NB4 (cell line): ENCODE data around the gene ADCY2.

Experiments used
- DNase-seq: peaks from one replicate; pipeline ENCODE4 v3.0.0; 2010; ENCODE audit warnings: low read depth
- H3K4me3 ChIP-seq: one replicate; pipeline ENCODE4 v1.5.1; 2011; ENCODE audit warnings: mild to moderate bottlenecking, low read depth, low read length, moderate library complexity
- MYC ChIP-seq: IDR thresholded peaks from 2 replicates; pipeline ENCODE4 v1.6.1; 2011; ENCODE audit warnings: low read depth, low read length
- POLR2A ChIP-seq: IDR thresholded peaks from 2 replicates; pipeline ENCODE4 v1.6.1; 2011; ENCODE audit warnings: mild to moderate bottlenecking; ENCODE audit not compliant: insufficient read length; ENCODE audit errors: extremely low read depth
- TF ChIP-seq, protein P1 (sequence below): IDR thresholded peaks from one replicate; pipeline ENCODE4 v1.5.1; 2012; ENCODE audit warnings: low read depth, low read length
- TF ChIP-seq, protein P2 (sequence below): IDR thresholded peaks from 2 replicates; pipeline ENCODE4 v1.6.1; 2011; ENCODE audit warnings: low read depth, low read length

ADCY2 gene

DNA sequence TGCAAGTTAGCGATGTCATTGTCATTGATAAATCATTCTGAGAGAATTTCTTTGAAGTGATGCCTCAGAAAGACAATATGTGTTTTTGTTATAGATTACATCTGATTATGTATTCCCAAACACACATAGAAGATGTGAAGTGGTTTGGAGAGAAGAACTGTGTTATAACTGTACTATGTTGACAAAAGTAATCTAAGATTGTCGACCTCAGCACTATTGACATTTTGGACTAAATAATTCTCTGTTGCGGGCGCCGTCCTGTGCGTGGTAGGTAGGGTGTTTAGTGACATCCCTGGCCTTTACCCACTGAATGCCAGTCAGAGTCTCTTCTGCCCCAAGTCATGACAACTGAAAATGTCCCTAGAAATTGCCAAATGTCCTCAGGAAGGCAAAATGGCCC, 377.2 kb downstream of the ADCY2 start:
- DNase-seq, result no peak
- H3K4me3 ChIP-seq, result no peak overlapping the region
- TF ChIP-seq, protein P1, sequence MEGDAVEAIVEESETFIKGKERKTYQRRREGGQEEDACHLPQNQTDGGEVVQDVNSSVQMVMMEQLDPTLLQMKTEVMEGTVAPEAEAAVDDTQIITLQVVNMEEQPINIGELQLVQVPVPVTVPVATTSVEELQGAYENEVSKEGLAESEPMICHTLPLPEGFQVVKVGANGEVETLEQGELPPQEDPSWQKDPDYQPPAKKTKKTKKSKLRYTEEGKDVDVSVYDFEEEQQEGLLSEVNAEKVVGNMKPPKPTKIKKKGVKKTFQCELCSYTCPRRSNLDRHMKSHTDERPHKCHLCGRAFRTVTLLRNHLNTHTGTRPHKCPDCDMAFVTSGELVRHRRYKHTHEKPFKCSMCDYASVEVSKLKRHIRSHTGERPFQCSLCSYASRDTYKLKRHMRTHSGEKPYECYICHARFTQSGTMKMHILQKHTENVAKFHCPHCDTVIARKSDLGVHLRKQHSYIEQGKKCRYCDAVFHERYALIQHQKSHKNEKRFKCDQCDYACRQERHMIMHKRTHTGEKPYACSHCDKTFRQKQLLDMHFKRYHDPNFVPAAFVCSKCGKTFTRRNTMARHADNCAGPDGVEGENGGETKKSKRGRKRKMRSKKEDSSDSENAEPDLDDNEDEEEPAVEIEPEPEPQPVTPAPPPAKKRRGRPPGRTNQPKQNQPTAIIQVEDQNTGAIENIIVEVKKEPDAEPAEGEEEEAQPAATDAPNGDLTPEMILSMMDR, result no peak

DNA sequence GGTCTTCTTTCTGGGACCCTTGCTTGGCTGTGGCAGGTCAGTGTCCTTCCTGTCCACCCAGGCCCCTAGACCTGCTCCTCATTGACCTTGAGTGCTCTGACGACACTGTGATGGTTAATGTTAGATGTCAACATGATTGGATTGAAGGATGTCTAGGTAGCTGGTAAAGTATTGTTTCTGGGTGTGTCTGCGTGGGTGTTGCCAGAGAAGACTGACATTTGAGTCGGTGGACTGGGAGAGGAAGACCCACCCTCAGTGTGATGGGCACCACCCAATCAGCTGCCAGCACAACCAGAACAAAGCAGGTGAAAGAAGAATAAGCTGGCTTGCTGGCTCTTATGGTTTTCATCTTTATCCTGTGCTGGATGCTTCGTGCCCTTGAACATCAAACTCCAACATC, 380.5 kb downstream of the ADCY2 start:
- DNase-seq, result no peak
- TF ChIP-seq MYC (no peak), POLR2A (no peak)
- TF ChIP-seq, protein P1, result no peak
- TF ChIP-seq, protein P2, sequence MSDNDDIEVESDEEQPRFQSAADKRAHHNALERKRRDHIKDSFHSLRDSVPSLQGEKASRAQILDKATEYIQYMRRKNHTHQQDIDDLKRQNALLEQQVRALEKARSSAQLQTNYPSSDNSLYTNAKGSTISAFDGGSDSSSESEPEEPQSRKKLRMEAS, result no peak
- no peak overlapping the region for H3K4me3 ChIP-seq

DNA sequence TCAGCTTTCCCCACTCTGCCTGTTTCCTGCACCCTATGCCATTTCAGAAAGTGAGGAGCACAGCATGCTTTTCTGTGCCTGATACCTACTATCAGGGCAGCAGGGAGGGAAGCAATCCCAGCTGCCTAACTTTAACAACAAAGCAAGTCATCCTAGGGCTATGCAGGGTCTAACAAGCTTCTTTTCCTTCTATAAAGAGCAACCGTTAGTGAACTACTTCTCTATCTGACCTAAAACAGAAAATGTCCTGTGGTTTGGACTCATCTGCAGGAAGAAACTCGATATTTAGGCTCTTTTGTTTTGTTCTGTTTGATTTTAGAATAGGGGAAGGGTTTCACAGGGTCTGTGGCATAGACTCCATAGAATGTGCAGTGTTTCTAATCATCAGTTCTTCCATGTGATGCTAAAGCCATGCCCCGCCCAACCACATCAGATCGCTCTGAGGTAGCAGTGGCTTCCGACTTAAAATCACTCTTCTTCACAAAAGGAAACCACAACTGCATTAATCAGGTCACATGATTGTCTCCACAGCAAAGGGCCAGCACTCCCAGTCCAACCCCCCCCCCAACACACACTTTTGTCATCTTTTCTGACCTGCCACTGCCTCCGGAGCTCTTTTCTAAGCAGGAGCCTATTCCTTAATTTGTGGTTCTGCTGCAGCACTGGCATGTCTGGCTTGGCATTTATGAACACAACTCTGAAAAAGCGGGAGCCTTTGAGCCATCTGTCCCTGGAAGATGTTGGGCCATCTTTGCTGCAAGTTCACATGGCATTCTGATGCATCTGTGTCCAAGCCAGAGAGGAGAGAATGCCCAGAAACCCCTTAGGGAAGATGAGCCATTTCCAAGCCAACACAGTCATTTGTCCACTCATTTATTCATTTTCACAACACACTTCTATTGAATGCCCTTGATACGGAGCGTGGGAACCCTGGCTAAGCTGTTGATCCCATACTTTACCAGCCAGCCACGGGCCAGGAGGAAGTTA, 383.4 kb downstream of the ADCY2 start:
- no peak for DNase-seq
- TF ChIP-seq POLR2A, result no peak
- no peak for TF ChIP-seq MYC
- TF ChIP-seq, protein P1, result no peak
- TF ChIP-seq, protein P2, result no peak
- H3K4me3 ChIP-seq, result no peak overlapping the region

DNA sequence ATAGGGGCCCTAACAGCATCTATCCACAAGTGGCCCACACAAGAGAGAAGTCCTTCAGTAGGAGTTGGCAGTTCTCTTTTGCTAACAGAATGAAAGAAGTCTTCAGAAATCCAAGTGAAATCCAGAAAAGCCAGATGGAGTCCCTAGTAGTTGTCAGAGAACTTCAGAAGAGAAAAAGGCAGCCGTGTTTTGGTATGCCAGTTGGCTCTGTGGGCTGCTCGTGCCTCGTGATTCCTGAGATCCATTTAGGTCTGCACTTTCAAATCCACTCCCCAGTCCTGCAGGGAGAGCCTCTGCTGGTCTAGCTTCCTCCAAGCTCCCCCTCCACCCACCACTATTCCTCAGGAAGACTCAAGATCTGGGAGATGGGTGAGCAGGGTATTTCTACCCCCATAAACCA, 386.0 kb downstream of the ADCY2 start:
- no peak overlapping the region for H3K4me3 ChIP-seq
- DNase-seq, result no peak
- TF ChIP-seq MYC, result no peak
- TF ChIP-seq, protein P1, result no peak
- no peak for TF ChIP-seq POLR2A
- TF ChIP-seq, protein P2, result no peak

DNA sequence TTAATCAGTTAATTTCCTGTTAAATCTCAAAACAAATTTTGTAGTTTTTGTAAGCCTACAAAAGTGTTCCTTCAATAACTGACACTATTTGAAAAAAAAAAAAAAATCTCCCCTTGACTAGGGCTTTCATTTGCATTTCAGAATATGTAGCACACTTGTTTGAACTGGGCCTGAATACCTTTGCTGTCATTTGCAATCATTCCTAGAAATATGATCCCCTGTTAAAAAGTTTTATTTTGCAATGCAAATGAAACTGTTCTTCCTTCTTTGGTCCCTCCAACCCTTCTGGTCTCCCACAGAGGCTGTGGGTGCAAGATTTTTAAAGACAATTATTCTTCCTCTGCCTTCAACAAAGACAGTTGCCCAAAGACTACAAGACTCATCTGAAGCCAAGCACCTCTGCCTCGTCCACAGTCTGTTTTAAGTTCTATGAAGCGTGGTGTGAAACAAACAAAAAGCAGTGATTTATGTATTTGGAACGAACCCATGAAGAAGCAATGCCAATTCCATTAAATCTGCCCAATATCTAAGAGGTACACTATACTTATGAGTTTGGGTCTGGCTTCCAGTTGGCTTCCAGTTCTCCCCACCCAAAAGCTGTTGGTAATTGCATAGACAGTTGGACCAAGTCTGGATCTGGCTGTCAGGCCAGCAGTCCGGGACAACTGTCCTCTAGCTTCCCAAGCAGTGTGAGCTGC, 388.9 kb downstream of the ADCY2 start:
- DNase-seq, result no peak
- H3K4me3 ChIP-seq, result no peak overlapping the region
- TF ChIP-seq, protein P1, result no peak
- TF ChIP-seq MYC, result no peak
- TF ChIP-seq POLR2A, result no peak
- TF ChIP-seq, protein P2, result no peak
